ENCODE data around the gene FMNL2. TPM values are rescaled to one million over a fixed set of nuclear protein-coding genes. Genes with fewer than 3 reads are reported as not detected.
A peak's percentile ranks its signal among the peaks of the same experiment; 100 is the strongest.

FMNL2 gene
- total and polyA plus RNA-seq, 2 of the 4 experiments (the other 2 are of a cell fraction), result 10.9 to 11.4 TPM

DNA sequence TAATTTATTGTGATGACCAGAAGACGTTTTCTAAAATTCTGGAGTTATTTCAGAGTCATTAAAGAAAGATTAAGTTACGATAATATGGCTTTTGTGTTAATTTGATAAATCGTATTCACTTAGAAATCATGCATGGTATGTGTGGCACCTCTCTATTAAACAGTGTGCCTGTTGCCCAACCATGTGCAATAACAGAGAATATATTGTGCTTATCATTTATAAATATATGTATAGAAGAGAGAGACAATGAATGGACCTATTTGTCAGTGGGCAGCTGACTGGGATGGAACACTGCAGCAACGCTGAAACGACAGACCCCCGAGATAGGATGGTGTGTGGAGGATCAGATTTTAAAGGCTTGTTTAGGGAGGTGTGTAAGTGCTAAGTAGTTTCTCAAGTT lies 172.9 kb downstream of the FMNL2 start:
- dilution Hi-C loops (cut with HindIII; ENCODE audit: low sequenced_read_pairs, unreplicated experiment), result no loop called here
- CTCF ChIA-PET, result no interaction called here

More for the DNA sequence above, 172.9 kb downstream of the FMNL2 start:
- H3K27ac ChIP-seq (ENCODE audit: insufficient read depth, low read length), result no peak overlapping the region
- no peak overlapping the region for H3K4ac ChIP-seq (ENCODE audit: low read depth, low read length)
- POLR2A ChIA-PET (ENCODE audit: unreplicated experiment), result no interaction called here
- H4K20me1 ChIP-seq (ENCODE audit: insufficient read depth, low read length), result 0 out of 2 replicates have a peak, but pooled peaks cover 4% of the 10 kb centered on the region
- no peak overlapping the region for H3K4me3 ChIP-seq (ENCODE audit: insufficient read depth, low read depth, low read length)
- H2AFZ ChIP-seq (replicated peaks; ENCODE audit: low read length, poor library complexity), result no peak overlapping the region
- 0 out of 2 replicates have a peak overlapping the region, but pooled peaks have one; percentile 27 for H2BK120ac ChIP-seq (ENCODE audit: low read depth, low read length)
- TF ChIP-seq MXI1 (IDR thresholded peaks at IDR 0.05; ENCODE audit: borderline replicate concordance, low read depth, low read length) (no peak), CEBPB (IDR thresholded peaks at IDR 0.05; ENCODE audit: low read depth, low read length) (0 out of 2 replicates have a peak, but pooled peaks have one; percentile 22)
- peaks cover 19 to 47% of the 10 kb centered on the region in 2 experiments; a peak in 3 of 4 replicates for H3K79me1 ChIP-seq (ENCODE audit: low read depth in 1 of 2, low read length in 2 of 2)
- no peaks in the 10 kb centered on the region for H3K9me3 ChIP-seq (ENCODE audit: control insufficient read depth, insufficient read depth, low read length)
- WGBS, 2 experiments (ENCODE audit: extremely low coverage in 2 of 2, insufficient read length in 1 of 2), result 40% methylated on average over 1 of the region's 6 CpGs; no CpG with 5 or more reads in 1 of the 2 experiments
- DNase-seq (no peak), ATAC-seq (ENCODE audit: low read depth) (no peak)
- no peaks in the 10 kb centered on the region for H3K36me3 ChIP-seq (ENCODE audit: control insufficient read depth, insufficient read depth, low read length)
- no TSS peak for BruUV-seq (replicated peaks)
- H3K4me2 ChIP-seq (ENCODE audit: low read depth, low read length), result no peak overlapping the region
- H4K5ac ChIP-seq (ENCODE audit: low read depth, low read length), result no peak overlapping the region
- peaks cover 7% of the 10 kb centered on the region; the same call in 1 of the 2 replicates for H3K9me1 ChIP-seq (ENCODE audit: insufficient read depth, low read length)
- H2AK9ac ChIP-seq (replicated peaks; ENCODE audit: low read depth, low read length, poor library complexity), result no peak overlapping the region
- intact Hi-C loops (cut with micrococcal nuclease) (no loop called here), in situ Hi-C loops (cut with MboI; ENCODE audit: low sequenced_read_pairs) (no loop called here)
- H2BK20ac ChIP-seq (ENCODE audit: low read depth, low read length), result no peak overlapping the region
- no peak overlapping the region for H4K8ac ChIP-seq (ENCODE audit: low read depth in 2 of 2, low read length in 2 of 2)
- H3K14ac ChIP-seq (replicated peaks; ENCODE audit: low read depth, low read length), result no peak overlapping the region; the same call in 1 of the 2 replicates
- H3K27me3 ChIP-seq (ENCODE audit: control insufficient read depth, insufficient read depth, low read length), result no peaks in the 10 kb centered on the region
- H4K91ac ChIP-seq (ENCODE audit: insufficient read depth, low read depth, low read length), result no peak overlapping the region
- no peak overlapping the region for H2BK5ac ChIP-seq (ENCODE audit: low read depth, low read length, poor library complexity, severe bottlenecking)
- H3K9ac ChIP-seq (ENCODE audit: low read depth, low read length), result no peak overlapping the region
- peaks cover 19% of the 10 kb centered on the region for H3K4me1 ChIP-seq (ENCODE audit: control insufficient read depth, insufficient read depth, low read length)
- no peak overlapping the region for H3K56ac ChIP-seq (ENCODE audit: extremely low read depth, insufficient read depth, low read length)
- peak overlapping the region; percentile 12; the same call in 1 of the 2 replicates for H3K18ac ChIP-seq (ENCODE audit: low read depth, low read length)
- no peak overlapping the region for H2BK15ac ChIP-seq (ENCODE audit: low read depth, low read length)
- peak overlapping the region; percentile 37; the same call in 1 of the 2 replicates for H2AK5ac ChIP-seq (ENCODE audit: low read depth, low read length)
- no peak overlapping the region for H3K23ac ChIP-seq (ENCODE audit: low read depth, low read length)

Data from IMR-90 (cell line).